Measurements from ENCODE around the gene UNC93A.
A peak's percentile ranks its signal among the peaks of the same experiment; 100 is the strongest.
"Not testable (repeated sequence)": the region's sequence is repeated elsewhere in the genome, so short reads cannot be mapped to it uniquely, and the experiment has no call there.

UNC93A gene

GRCh38 chr6:167317172-167317571 lies 26.1 kb downstream of the UNC93A start:
- no peak for DNase-seq

DNA sequence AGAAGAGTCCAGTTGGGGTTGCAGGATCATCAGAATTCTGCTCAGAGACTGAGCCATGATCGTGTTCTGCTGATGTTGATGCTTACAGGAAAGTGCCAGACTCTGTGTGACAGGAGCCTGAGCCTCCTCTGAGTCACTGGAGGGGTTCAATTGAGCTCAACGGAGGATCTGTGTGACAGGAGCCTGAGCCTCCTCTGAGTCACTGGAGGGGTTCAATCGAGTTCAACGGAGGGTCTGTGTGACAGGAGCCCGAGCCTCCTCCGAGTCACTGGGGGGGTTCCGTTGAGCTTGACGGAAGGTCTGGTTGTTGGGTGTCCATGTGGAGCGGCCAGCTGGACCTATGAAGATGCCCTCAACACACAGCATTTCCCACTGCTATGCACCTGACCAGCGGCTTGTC lies 27.2 kb downstream of the UNC93A start:
- DNase-seq, result not testable (repeated sequence)

DNA sequence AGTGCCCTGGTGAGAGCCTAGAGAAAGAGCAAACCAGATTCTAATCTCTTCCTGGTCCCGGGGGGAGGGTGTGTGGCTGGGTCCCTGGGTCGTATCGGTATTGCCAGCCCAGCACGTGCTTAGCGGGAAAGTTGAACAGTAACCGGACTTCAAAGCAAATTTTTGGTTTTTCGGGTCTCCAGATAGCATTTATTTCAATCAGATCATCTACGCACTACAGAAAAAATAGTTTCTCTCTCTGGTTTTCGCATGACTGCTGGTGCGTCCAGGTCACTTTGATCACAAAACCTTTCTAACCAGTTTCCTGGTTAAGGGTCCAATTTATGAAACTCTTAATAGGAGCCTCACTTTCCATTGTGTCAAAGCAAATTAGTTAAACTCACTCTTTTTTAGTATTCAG lies 27.7 kb downstream of the UNC93A start:
- DNase-seq, result not testable (repeated sequence)

- not testable (repeated sequence) for DNase-seq
These were observed 29.0 kb downstream of the UNC93A start for GRCh38 chr6:167319856-167320753.

GRCh38 chr6:167320754-167321056 lies 29.6 kb downstream of the UNC93A start:
- DNase-seq, result not testable (repeated sequence)

DNA sequence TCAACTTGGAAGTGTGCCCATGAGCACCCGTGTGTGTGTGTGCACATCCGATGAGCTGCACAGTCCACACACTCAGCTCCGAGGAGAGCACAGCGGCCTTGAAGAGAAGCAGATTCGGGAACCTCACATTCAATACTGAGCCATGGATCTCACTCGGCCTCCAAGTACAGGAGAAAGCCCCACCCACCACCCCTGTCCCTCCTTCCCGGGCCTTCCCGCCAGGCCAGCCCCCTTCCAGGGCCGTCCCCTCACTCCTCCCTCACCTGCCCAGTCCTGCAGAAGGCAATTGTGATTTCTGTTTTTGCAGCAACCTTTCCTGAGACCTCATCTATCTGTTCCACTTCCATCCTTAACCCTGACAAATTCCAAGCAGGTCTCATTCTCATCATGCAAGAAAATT lies 30.1 kb downstream of the UNC93A start:
- not testable (repeated sequence) for DNase-seq

- no peak for DNase-seq
These were observed 32.0 kb downstream of the UNC93A start for GRCh38 chr6:167323111-167323510.

DNA sequence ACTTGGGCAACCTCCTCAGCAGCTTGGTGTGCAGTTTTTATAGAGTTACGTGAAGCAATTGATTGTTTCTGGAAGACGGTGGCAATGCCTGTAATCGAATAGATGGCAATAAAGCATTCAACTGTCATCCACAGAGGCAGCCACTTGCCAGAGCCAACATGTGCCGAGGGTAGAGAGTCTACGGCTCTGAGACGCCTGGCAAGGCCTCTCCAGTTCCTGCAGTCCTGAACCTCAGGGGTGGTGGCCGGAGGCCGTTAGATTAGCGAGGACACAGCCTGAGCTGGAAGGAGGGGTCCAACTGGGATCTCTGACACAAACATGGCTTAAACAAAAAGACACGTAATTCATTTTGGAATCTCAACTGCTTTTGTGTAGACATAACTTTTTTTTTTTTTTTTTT lies 33.0 kb downstream of the UNC93A start:
- no peak for DNase-seq

- DNase-seq, result no peak
These were observed 34.7 kb downstream of the UNC93A start for GRCh38 chr6:167325766-167326165.

- no peak for DNase-seq
These were observed 36.3 kb downstream of the UNC93A start for GRCh38 chr6:167327391-167327790.

DNA sequence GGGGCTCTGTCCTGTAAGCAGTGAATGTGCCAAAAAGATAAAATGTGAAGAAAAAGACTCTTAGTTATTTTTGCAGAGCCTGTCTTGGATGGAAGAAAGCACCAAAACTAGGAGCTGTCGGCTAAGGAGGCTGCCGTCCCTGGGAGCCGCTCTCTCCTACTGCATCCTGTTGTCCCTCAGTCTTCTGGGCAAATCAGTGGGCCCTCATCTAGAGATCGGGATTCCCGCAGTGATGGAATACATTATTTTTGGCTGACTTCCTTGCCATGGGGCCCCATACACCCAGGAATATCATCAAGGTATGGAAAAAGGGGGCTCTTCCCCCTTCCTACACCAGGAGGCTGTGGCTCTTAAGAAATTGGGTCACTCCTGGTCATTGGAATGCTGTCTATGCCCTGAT lies 37.0 kb downstream of the UNC93A start:
- no peak for DNase-seq

- DNase-seq, result no peak
These were observed 37.9 kb downstream of the UNC93A start for GRCh38 chr6:167329014-167329413.

DNA sequence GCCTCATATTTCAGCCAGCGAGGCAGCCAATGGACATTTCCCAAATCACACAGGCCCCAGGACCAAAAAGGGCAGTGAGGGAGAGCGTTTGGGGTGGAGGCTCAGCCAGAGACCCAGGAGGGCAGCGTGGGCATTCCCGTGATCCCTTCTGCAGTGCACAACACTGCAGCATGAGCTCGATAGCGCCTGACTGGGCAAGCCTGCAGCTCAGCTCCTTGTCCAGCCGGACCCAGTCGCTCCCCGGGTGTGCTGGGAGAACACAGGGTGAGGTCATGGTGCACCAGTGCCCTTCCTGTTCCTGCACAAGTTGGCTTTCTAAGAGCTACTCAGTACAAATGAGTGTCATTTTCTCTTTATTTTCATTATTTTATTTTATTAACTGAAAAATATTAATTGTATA lies 39.6 kb downstream of the UNC93A start:
- DNase-seq, result no peak

DNA sequence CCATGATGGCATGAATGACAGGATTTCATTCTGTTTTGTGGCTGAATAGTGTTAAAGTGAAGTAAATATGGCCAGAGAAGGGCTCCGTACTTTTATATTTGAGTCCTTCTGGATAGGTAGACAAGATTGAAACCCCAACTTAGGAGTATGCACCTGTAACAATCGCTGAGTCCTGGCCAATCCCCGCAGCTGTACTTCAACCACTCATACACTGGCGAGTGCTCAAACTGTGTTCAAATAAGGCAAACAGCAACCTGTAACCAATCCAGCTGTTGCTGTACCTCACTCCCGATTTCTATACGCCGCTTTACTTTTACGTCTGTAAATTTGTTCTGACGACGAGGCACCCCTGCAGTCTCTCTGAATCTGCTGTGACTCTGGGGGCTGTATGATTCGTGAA lies 40.5 kb downstream of the UNC93A start:
- no peak for DNase-seq

DNA sequence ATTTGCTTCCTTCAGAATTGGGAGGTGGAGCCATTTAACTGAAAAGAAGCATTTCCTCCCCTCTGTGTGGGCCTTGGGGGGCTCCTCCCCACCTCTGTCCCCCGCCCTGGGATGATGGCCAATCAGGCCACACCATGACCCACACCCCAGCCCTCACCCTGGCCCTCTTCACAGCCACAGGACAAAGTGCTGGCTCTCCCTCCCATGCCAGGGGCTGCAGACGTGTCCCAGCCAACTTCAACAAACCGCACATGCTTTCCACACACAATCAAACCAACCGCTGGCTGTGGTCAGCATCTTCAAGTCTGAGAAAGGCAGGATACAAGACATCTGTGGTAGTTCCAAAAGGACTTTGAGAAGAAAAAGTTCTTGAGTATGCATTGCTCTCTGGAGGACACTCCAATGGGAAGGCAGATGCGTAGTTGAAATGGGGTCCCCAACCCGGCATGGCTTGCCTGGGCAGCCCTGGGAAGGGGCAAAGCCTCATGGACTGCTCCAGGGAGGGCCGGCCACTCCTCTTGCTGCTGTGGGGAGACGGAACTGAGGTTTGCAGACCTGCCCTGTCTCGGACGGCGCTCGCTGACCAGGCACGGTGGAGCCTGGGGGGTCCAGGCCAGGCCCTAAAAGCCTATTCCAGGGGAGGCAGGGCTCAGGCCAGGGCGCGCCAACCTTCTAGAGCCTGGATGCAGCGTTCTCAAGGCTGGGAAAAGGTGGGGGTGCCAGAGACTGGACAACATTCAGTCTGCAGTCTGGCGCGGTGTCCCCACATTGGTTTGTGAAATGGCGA lies 45.9 kb downstream of the UNC93A start:
- DNase-seq, result no peak

- DNase-seq, result no peak
These were observed 46.7 kb downstream of the UNC93A start for GRCh38 chr6:167337675-167338449.

DNA sequence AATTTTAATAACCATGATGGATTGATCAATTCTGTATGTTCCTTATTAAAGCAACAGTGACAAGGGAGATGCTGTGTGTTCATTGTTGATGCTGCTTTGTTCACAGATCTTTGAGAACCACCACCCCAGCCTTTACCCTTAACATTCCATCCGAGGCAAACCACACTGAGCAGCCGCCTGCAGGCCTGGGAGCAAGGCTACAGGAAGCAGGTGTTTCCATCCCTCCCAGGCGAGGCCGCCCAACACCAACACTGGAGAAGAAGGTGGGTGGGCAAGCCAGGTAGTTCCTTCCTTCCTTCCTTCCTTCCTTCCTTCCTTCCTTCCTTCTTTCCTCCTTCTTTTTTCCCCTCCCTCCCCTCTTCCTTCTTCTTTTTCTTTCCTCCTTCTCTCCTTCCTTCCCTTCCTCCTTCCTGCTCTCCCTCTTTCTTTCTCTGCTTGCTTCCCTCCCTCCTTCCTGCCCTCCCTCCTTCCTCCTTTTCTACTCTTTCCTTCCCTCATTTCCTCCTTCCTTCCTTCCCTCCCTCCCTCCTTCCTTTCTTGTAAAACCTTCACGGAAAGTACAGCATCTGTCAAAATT lies 47.5 kb downstream of the UNC93A start:
- no peak for DNase-seq

- DNase-seq, result peak; percentile 20
These were observed 50.0 kb downstream of the UNC93A start for GRCh38 chr6:167341038-167341583.

DNA sequence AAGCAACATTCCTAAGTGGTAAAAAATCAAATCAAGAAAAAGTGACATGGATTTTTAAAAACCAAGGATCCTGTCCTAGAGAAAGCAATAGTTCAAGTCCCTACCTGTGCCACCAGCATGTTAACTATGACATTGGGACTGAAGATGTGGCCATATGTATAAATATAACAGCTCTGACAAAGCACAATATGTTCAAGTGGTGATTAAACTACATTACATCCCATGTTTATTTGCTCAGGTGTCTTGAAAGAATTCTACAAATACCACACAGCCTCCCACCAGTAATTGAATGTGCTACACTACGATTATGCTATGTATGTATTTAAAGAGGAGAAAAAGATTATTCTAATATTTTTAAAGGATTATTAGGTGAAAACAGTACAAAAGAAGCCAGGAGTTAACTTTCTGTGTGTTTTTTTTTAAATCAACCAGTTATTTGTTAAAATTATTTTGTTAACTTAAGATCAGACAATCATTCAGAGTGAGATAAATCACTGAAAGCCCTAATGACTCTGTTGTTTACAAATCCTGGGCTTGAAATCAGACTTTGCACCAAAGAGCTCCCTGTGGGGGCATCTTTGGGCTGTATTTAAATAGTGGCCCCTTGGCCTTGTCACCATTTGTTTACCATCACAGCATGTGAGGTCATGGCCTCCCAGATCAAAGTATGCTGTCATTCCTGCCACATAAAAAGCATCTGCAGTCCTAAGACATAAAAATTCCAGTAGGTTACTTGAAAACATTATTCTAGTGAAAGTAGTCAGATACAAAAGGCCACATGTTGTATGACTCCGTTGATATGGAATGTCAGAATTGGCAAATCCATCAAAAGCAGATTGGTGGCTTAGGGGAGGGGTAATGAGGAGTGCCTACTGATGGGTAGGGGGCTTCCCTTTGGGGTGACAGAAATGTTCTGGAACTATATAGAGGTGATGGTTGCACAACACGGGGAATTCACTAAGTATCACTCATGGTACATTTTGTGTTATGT lies 50.8 kb downstream of the UNC93A start:
- peak; percentile 62 for DNase-seq

GRCh38 chr6:167342879-167343610 lies 51.9 kb downstream of the UNC93A start:
- no peak for DNase-seq

GRCh38 chr6:167345348-167345747 lies 54.2 kb downstream of the UNC93A start:
- no peak for DNase-seq
